ENCODE measurements around the gene ATXN7L1. TPM values are rescaled to one million over a fixed set of nuclear protein-coding genes. Genes with fewer than 3 reads are reported as not detected.

Gene ATXN7L1
- total and polyA plus RNA-seq, 7 donors = 1.2 to 6.0 (median 3.0) TPM

DNA sequence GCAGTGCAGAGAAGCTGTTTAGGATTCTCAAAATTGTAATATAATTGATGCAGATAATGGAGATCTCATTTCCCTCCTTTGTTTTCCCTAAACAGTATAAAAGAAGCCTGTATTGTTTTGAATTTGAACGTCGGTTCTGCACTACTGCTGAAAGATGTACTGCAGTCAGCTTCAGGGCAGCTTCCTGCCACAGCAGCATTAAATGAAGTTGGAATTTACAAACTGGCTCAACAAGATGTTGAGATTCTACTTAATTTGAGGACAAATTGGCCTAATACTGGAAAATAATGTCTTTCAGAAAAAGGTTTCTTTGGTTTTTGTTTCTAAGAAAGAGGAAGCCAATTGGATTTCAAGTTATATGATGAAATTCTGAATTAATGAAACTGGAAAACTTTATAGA is 309.4 kb downstream of the ATXN7L1 start:
- intact Hi-C loops (cut with DNase I) = no loop called here
- Histone ChIP-seq H3K4me3 (no peak overlapping the region), H3K27me3 (ENCODE audit: insufficient read depth in 3 of 3, low read length in 2 of 3) (no peaks in the 10 kb centered on the region), H3K36me3 (ENCODE audit: insufficient read depth in 1 of 2, low read depth in 1 of 2) (peaks cover 2 to 76% of the 10 kb centered on the region in 2 donors), H3K4me1 (no peaks in the 10 kb centered on the region), H3K9me3 (no peaks in the 10 kb centered on the region), H3K27ac (no peak overlapping the region)
- WGBS, 3 donors = 68 to 74% (median 74%) methylated on average over 2 of the region's 2 CpGs
- ATAC-seq = no peak
- TF ChIP-seq, protein P1, sequence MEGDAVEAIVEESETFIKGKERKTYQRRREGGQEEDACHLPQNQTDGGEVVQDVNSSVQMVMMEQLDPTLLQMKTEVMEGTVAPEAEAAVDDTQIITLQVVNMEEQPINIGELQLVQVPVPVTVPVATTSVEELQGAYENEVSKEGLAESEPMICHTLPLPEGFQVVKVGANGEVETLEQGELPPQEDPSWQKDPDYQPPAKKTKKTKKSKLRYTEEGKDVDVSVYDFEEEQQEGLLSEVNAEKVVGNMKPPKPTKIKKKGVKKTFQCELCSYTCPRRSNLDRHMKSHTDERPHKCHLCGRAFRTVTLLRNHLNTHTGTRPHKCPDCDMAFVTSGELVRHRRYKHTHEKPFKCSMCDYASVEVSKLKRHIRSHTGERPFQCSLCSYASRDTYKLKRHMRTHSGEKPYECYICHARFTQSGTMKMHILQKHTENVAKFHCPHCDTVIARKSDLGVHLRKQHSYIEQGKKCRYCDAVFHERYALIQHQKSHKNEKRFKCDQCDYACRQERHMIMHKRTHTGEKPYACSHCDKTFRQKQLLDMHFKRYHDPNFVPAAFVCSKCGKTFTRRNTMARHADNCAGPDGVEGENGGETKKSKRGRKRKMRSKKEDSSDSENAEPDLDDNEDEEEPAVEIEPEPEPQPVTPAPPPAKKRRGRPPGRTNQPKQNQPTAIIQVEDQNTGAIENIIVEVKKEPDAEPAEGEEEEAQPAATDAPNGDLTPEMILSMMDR (IDR thresholded peaks at IDR 0.05) = no peak
- no peak for DNase-seq

DNA sequence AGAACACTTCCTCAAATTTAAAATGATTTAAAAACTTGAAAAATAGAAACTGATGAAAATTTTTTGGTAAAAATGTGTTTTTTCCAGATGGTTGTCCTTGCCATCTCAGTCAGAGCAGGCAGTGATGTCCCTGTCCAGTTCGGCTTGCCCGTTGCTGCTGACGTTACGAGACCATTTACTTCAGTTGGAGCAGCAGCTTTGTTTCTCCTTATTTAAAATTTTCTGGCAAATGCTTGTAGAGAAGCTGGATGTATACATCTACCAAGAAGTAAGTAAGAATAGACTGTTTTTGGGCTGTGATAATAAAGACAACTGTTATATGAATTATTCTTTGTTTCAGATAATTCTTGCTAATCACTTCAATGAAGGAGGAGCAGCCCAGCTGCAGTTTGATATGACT is 311.2 kb downstream of the ATXN7L1 start:
- H3K9me3 ChIP-seq = no peaks in the 10 kb centered on the region
- H3K27ac ChIP-seq = no peak overlapping the region
- 96 to 98% (median 96%) methylated on average over 4 of the region's 4 CpGs for WGBS, 3 donors
- H3K36me3 ChIP-seq (ENCODE audit: insufficient read depth in 1 of 2, low read depth in 1 of 2) = peaks cover 3 to 93% of the 10 kb centered on the region in 2 donors
- intact Hi-C loops (cut with DNase I) = no loop called here
- ATAC-seq (no peak), DNase-seq (no peak)
- H3K27me3 ChIP-seq (ENCODE audit: insufficient read depth in 3 of 3, low read length in 2 of 3) = no peaks in the 10 kb centered on the region
- H3K4me3 ChIP-seq = no peak overlapping the region
- no peaks in the 10 kb centered on the region for H3K4me1 ChIP-seq
- TF ChIP-seq, protein P1 (IDR thresholded peaks at IDR 0.05) = no peak

DNA sequence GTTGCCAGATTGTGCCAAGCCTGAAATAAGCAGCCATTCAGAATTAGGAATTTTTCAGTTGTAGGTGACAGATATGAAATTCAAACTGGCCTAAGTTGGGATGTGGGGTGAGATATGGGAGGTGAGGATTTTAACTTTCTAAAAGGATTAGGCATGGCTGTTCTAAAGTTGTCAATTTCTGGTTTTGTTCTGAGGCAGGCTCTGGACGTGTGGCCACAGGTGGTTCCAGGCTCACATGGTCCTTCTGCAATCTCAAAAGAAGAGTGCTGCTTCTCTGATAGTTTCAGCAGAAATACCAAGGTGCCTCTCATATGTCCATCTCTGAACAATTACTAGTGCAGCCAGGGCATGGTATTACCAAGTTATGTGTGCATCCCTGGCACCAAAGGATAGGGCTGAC is 316.5 kb downstream of the ATXN7L1 start:
- DNase-seq (no peak), ATAC-seq (no peak)
- TF ChIP-seq, protein P1 (IDR thresholded peaks at IDR 0.05) = no peak
- Histone ChIP-seq H3K4me3 (no peak overlapping the region), H3K27me3 (ENCODE audit: insufficient read depth in 3 of 3, low read length in 2 of 3) (no peaks in the 10 kb centered on the region), H3K9me3 (no peaks in the 10 kb centered on the region), H3K4me1 (no peaks in the 10 kb centered on the region), H3K36me3 (ENCODE audit: insufficient read depth in 1 of 2, low read depth in 1 of 2) (peaks cover 7 to 92% of the 10 kb centered on the region in 2 donors), H3K27ac (no peak overlapping the region)
- 85 to 93% (median 88%) methylated on average over 1 of the region's 1 CpG for WGBS, 3 donors
- intact Hi-C loops (cut with DNase I) = no loop called here

Other genes starting within 250 kb of the ATXN7L1 start
- gene CDHR3, start 86.7 kb upstream of the ATXN7L1 start, total RNA-seq = 1 to 10 TPM in 2 of 4 donors, under 1 TPM in 2; 0.30 to 1.7 (median 0.78) TPM
- gene CDHR3, start 86.7 kb upstream of the ATXN7L1 start, polyA plus RNA-seq = under 1 TPM; 0.31 to 0.44 (median 0.43) TPM
- gene SYPL1, start 235.7 kb upstream of the ATXN7L1 start, total RNA-seq = 100 to 1,000 TPM in 1 of 4 donors, 10 to 100 TPM in 3; 68.3 to 113 (median 80.2) TPM
- 100 to 1,000 TPM in 1 of 3 donors, 10 to 100 TPM in 2; 66.3 to 110 (median 72.1) TPM for gene SYPL1, start 235.7 kb upstream of the ATXN7L1 start, polyA plus RNA-seq

Data from psoas muscle (tissue), 8 donors.